Fibroblast of skin of abdomen (primary cell): Measurements from ENCODE around the gene MPC1L. TPM values are rescaled to one million over a fixed set of nuclear protein-coding genes. Genes with fewer than 3 reads are reported as not detected.
"Not testable (repeated sequence)": the region's sequence is repeated elsewhere in the genome, so short reads cannot be mapped to it uniquely, and the experiment has no call there.

Experiments
- DNase-seq: peaks from one replicate; pipeline ENCODE4 v3.0.0-alpha.2; 2013
- polyA plus RNA-seq, 2 experiments: library from polyadenylated mRNA; unstranded; fragments of 120-200 nt; gene quantifications; one replicate each; pipeline ENCODE4 v1.2.1, GENCODE V29; 2013; ENCODE audit not compliant: insufficient read length in 2 of 2

Gene MPC1L
- not detected for polyA plus RNA-seq (2013, experiment 1 of 2; ENCODE audit: insufficient read length)
- not detected for polyA plus RNA-seq (2013, experiment 2 of 2; ENCODE audit: insufficient read length)

DNA sequence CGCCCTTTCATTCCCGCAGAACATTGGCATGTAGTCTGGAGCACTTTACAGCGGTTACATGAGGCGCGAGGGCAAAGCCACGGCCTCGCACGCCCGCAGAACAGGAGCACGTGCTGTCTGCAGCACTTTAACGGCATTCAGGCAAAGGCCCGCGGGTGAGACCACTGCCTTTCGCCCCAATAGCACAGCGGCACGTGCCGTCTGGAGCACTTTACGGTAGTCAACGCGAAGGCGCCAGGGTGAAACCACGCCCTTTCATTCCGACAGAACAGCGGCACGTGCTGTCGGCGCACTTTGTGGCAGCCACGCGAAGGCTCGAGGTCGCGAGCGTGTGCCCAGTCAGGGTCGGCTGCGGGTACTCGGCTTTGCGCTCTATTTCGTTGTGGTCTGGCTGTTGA is at the start of gene MPC1L:
TSS of gene MPC1L (plus strand) at position 290 of the 398 bp plus-strand sequence. CDS start 138 bp downstream, outside the sequence.
- no peak for DNase-seq

- DNase-seq, result no peak
Observed at GRCh38 chrX:40573763-40574162, 49.5 kb upstream of the MPC1L start.

GRCh38 chrX:40575411-40575810 is 47.8 kb upstream of the MPC1L start:
- DNase-seq, result peak; percentile 51

DNA sequence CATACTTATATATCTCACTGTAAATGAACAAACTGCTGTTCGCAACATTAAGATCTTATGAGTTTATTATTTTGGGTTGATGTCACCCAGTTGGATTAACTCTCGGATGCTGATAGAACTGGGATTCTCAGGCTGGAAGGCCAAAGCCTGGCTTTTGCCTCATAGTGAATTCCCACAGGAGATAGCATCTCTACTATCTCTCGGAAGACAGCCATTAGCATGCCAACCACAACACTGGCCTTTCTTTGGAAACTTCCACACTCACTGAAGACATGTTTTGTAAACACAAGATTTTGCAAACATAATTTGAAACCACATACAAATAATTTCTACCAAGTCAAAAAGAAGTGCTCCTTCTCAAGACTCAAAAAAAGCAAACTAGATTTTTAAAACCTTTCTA is 46.9 kb upstream of the MPC1L start:
- DNase-seq, result no peak

DNA sequence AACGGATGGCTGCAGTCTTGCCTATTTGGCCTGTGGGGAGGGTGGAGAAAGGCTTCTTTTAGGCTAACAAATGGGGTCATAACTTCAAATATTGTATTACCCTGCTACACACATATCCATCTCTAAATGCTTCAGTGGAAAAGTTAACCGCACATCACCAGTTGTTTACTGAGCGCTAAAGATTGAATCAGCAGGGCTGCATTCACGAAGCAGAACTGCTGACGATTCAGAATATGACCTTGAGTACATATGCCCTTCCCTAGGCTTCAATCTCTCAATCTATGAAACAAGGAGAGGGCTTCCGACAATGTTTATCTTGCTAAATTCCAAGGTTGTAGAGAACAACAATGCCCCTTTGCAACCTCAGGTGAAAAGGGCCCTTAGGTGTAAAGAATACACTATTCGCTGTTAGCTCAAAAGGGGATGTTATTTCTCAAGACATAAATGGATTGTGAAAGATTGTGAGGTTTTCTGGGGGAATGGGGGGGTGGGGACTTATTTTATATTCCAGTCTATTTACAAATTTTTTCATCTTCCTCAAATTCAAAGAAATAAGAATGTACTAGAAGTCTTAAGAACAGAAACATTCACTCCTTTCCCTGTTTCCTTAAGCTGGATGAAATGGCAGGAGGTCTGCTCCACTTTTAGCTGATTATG is 45.1 kb upstream of the MPC1L start:
- no peak for DNase-seq

DNA sequence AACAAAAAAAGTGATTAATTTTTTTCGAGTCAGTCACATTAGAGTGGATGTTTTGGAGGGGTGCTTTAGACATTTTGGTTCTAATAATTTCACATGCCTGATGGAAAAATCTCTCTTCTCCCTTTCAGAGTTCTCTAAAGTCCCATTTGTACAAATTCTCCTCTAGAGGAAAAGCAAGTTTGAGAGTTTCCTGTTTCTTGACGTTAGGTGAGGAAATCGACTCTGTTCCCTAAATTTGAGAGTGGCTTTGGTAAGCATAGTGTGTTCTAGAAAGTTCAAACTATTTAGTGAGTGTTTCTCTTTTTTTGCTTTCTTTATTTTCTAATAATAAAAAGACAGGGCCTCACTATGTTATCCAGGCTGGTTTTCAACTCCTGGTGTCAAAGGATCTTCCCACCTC is 44.1 kb upstream of the MPC1L start:
- no peak for DNase-seq

GRCh38 chrX:40579900-40580536 is 43.2 kb upstream of the MPC1L start:
- DNase-seq, result no peak

DNA sequence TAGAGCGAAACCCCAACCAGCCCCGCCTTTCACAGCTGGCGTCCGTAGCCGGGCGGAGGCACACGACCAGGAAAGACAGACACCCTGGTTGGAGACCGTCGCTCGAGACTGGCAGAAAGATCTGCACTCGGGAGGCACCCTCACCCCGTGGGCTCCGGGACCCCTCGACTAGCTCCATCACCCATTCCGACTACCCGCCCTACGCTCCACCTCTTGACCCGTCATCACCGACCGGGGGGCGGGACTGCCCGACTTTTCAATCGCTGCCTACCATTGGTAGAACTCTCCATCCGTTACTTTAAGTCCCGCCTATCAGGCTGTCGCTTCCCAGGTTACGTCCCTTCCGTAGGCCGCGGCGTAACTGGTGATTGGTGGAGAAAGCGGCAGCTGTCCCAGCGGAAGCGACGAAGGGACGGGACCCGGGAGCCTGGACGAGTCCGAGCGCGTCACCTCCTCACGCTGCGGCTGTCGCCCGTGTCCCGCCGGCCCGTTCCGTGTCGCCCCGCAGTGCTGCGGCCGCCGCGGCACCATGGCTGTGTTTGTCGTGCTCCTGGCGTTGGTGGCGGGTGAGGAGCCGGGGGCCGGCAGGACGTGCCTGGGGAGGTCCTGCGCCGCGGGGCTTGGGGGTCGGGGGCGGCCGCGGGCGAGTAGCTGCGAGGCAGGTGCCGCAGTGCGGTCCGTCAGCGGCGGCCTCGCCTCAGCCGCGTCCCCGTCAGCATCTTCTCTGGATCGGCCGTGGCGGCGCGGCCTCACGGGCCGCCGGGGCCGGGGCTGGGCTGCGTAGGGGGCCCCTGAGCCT is 42.5 kb upstream of the MPC1L start, which contains the start of gene ATP6AP2:
TSS of gene ATP6AP2 (plus strand) at position 434 of the 799 bp plus-strand sequence. CDS start at position 530, 96 bp downstream.
- peak; percentile 90 for DNase-seq

DNA sequence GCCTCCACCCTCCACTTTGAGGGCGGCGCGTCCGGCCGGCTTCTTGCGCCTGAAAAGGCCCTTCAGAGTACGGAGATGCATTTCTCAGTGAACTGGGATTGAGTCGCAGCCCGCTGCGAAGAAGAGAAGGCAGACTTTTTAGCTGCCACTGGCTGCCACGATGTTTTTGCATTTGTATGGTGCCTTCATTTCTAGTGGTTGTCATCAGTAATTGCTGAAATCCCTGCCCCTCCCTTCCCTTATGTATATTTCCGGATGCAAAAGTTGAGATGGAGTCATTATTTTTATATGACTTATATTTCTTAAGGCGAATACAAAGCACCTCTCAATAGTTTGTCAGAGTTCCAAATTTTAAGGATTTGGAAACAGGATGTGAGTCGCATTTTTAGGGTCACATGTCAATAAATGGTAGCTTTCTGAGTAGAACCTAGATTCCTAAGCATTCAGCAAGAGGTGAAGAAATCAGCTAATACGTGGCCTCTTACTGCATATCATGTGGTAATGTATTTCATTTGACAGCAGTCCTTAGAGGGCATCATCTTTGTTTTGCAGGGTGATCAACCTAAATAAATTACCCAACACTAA is 41.8 kb upstream of the MPC1L start:
- DNase-seq, result peak; percentile 9

- DNase-seq, result not testable (repeated sequence)
Observed at GRCh38 chrX:40582178-40582577, 41.0 kb upstream of the MPC1L start.

DNA sequence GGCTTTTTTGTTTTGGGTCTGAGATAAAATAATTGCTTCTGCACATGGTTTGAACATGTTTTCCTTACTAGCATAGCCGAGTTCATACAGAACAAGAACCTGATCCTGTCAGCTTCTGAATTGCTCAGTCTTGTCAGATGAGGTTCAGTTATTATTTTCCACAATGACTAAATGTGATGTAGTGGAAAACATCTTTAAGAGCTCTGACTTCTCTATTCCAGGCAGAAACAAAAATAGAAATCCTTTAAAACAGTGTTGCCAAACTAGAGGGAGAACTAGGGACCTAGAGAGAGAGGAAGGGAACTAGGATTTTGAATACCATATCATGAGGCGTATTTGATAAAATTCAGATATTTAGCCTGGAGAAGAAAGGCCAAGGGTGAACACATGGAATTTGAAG is 40.4 kb upstream of the MPC1L start:
- no peak for DNase-seq

DNA sequence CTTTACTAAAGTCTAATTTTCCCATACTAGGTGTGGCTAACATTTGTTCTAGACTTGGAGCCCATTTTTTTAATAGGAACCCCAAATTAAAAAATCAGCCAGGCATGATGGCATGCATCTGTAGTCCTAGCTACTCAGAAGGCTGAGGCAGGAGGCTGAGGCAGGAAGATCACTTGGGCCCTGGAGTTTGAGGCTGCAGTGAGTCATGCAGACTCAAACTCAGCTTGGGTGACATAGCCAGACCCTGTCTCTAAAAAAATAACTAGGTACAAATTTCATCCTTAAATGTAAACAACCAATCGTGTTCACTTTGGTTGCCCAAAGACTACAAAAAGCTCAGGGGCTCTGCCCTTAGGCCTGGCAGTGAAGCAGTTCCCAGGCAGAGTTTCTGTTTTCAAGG is 35.6 kb upstream of the MPC1L start:
- not testable (repeated sequence) for DNase-seq

DNA sequence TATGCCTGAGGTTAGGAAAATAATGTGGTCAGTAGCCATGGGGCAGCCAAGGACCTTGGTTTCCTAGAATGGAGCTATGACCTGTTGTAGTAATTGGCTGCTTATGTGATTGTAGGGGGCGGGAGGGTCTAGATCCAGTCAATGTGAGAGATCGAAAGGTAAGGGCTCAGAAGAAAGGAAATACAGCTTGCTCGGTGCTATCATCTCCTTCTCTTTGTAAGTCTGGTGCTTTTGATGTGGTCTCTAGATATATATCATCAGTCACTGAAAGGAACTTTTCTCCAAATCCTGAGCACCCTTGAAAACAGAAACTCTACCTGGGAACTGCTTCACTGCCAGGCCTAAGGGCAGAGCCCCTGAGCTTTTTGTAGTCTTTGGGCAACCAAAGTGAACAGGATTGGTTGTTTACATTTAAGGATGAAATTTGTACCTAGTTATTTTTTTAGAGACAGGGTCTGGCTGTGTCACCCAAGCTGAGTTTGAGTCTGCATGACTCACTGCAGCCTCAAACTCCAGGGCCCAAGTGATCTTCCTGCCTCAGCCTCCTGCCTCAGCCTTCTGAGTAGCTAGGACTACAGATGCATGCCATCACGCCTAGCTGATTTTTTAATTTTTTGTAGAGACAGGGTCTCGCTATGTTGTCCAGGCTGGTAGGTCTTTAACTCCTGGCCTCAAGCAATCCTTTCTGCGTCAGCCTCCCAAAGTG is 33.5 kb upstream of the MPC1L start:
- not testable (repeated sequence) for DNase-seq

- DNase-seq, result no peak
Observed at GRCh38 chrX:40603446-40603845, 19.8 kb upstream of the MPC1L start.

DNA sequence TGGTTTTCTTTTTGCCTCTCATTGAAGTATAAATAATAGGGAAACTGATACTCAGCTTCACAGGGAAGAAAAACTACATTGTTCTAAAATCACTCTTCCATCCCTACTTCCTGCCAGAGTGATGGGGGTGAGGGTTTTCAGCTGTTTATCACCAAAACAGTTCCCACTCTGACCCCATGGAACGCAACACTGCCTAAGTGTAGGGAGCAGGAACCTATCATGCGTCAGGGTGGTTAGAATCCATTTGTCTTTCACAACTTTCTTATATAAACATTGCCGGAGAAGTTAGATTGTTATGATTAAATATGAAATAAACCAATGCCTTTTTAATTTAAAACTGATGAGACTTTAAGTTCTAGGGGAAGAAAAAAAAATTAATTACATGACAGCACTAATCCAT is 15.8 kb upstream of the MPC1L start:
- DNase-seq, result no peak

GRCh38 chrX:40612511-40612910 is 10.7 kb upstream of the MPC1L start:
- no peak for DNase-seq

- DNase-seq, result no peak
Observed at GRCh38 chrX:40615976-40616375, 7.3 kb upstream of the MPC1L start.

GRCh38 chrX:40617566-40617965 is 5.7 kb upstream of the MPC1L start:
- no peak for DNase-seq

- DNase-seq, result no peak
Observed at GRCh38 chrX:40622479-40623138, 619 bp upstream of the MPC1L start.

- no peak for DNase-seq
Observed at GRCh38 chrX:40623665-40624064, 437 bp downstream of the MPC1L start.

- no peak for DNase-seq
Observed at GRCh38 chrX:40625294-40625693, 2.1 kb downstream of the MPC1L start.

- DNase-seq, result no peak
Observed at GRCh38 chrX:40628506-40628905, 5.3 kb downstream of the MPC1L start.
